ENCODE data around the gene C17orf100. TPM values are rescaled to one million over a fixed set of nuclear protein-coding genes. Genes with fewer than 3 reads are reported as not detected.

C17orf100 gene
- total and polyA plus RNA-seq, 2 of the 13 experiments (the other 11 are each of a cell fraction or from before 2014, with no cell fraction given) = 3.6 to 8.7 TPM

GRCh38 chr17:6700948-6701307, 49.4 kb downstream of the C17orf100 start (continued):
- TF ChIP-seq SALL2 (CRISPR knock-in tag; IDR thresholded peaks at IDR 0.05) (0 out of 2 replicates have a peak, but pooled peaks have one; percentile 12), EZH2 (conservative IDR thresholded peaks at IDR 0.05; ENCODE audit: low read depth, low read length) (no peak), NFKB2 (CRISPR knock-in tag; IDR thresholded peaks at IDR 0.05; ENCODE audit: borderline replicate concordance) (peak; percentile 44; the same call in 1 of the 2 replicates), MXD4 (CRISPR knock-in tag; IDR thresholded peaks at IDR 0.05) (no peak), THAP8 (CRISPR knock-in tag; IDR thresholded peaks at IDR 0.05; ENCODE audit: borderline replicate concordance) (no peak), ARNT2 (CRISPR knock-in tag; IDR thresholded peaks at IDR 0.05; ENCODE audit: low read depth) (no peak), ZBTB40 (IDR thresholded peaks at IDR 0.05) (no peak), ZBTB40 (CRISPR knock-in tag; IDR thresholded peaks at IDR 0.05) (no peak), PRMT3 (CRISPR knock-in tag; IDR thresholded peaks at IDR 0.05; ENCODE audit: borderline replicate concordance, low read depth) (no peak), MEIS1 (CRISPR knock-in tag; IDR thresholded peaks at IDR 0.05; ENCODE audit: borderline replicate concordance) (no peak), CSRNP1 (CRISPR knock-in tag; IDR thresholded peaks at IDR 0.05) (no peak), SNAPC2 (CRISPR knock-in tag; IDR thresholded peaks at IDR 0.05) (no peak), XRCC5 (optimal IDR thresholded peaks at IDR 0.05; ENCODE audit: low read length) (no peak), TEAD2 (CRISPR knock-in tag; IDR thresholded peaks at IDR 0.05) (no peak), ZNF614 (CRISPR knock-in tag; IDR thresholded peaks at IDR 0.05; ENCODE audit: borderline replicate concordance) (no peak), ZNF333 (CRISPR knock-in tag; IDR thresholded peaks at IDR 0.05; ENCODE audit: borderline replicate concordance) (no peak), PATZ1 (CRISPR knock-in tag; IDR thresholded peaks at IDR 0.05) (peak; percentile 54; the same call in 1 of the 2 replicates)
